Measurements from ENCODE around the gene GBE1.

GBE1 gene

DNA sequence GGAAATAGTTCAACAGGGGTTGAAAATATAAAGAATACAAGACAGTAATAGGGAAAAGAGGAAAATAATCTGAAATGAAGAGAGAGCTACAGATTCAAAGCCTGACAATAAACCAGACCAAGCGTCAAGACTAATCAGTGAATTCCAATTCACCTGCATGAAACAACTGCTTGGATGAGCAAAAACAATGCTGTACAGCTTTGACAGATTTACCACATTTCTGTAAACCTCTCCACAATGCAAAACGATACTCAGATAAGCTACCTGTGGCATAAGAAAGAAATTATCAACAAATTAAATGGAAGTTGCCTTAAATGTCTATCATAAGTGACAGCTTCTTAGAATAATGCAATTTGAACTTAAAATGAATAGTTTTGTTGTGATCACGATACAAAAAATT lies 65.4 kb downstream of the GBE1 start:
- no peak for DNase-seq

DNA sequence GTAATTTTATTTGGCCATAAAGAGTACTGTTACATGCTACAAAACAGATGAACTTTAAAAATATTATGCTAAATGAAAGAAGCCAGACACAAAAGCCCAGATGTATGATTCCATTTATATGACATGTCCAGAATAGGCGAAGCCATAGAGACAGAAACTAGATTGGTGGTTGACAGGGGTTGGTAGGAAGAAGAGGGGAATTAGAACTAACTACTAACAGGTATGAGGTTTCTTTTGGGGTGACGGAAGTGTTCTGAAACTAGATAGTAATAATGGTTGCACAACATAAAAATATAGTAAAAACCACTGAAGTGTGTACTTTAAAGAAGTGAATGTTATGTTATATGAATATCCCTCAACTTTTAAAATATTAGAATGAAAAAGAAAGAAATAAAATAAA lies 66.1 kb downstream of the GBE1 start:
- DNase-seq, result no peak

DNA sequence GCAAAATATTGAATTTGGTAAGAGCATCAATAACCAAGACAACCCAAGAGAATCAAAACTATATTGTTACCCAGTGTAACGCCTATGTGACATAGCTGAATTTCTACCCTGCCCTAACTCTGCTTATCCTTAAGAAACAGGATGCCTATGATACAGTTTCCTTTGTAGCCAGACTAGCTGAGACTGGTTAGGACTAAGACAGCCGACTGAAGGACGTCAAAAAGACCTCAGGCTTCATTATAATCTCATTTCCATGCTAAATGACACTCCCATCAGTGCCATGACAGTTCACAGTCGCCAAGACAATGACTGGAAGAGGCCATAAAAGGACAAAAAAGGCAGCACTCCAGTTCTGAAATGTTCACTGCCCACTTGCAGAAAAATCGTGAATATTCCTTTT lies 66.8 kb downstream of the GBE1 start:
- no peak for DNase-seq

DNA sequence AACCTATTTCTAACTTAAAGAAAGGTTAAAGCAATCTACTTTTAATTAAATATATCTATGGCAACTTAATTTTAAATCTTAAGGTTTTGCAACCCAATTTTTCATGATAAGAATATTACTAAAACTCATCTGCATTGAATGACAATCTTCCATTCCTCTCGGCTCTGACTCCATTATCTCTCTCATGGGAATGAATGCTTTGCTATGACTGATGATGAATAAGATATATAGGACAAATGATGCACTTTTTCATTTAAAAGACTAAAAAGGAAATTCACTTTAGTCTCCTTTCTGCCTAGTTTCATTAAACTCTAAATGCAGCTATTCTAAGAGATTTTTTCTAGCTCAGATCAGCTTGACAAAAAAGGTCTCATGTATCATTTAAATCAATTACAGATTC lies 68.7 kb downstream of the GBE1 start:
- no peak for DNase-seq

DNA sequence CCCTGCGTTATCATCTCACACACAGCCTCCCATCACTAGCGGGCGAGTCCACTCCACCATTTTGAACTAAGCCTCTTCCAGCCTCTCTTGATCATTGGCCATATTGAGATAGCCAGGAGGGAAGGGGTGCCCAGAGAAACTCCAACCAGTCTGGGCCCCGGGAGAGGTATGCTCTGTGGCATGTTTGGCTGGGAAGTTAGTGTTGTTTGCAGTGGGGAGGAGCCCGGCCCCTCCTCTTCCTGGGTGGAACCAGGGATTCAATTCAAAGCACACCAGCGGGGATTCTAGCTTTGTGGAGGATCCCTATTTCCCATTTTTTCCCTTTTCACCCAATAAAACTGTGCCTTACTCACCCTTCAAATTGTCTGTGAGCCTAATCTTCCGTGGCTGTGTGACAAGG lies 71.8 kb downstream of the GBE1 start:
- DNase-seq, result no peak

DNA sequence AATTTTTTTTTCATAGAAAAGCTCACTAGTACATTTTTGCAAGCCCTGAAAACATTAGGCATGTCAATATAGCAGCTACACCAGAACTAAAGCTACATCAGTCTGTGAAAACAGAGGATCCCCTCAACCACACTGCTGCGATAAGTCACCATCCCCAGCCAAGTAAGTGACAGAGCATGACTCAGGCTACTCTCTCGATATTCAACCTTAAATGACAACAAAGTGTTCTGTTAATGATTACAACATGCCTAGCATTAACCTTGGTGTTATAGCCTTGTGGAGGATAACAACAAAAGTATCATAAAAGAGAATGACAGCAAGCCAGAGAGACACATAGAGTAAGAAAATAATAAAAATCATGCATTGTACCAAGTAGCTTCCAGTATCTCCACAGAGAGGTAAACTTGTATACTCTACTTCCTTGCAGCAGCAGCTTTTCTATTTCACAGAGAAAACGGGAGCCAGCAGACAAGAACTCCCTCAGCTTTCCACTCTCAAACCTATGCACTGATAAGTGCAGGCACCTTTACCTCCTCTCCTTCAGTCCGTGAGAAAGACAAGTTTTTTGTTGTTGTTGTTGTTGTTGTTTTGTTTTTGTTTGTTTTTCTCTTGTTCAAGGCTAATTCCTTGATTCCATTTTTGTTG lies 76.6 kb downstream of the GBE1 start:
- DNase-seq, result no peak

DNA sequence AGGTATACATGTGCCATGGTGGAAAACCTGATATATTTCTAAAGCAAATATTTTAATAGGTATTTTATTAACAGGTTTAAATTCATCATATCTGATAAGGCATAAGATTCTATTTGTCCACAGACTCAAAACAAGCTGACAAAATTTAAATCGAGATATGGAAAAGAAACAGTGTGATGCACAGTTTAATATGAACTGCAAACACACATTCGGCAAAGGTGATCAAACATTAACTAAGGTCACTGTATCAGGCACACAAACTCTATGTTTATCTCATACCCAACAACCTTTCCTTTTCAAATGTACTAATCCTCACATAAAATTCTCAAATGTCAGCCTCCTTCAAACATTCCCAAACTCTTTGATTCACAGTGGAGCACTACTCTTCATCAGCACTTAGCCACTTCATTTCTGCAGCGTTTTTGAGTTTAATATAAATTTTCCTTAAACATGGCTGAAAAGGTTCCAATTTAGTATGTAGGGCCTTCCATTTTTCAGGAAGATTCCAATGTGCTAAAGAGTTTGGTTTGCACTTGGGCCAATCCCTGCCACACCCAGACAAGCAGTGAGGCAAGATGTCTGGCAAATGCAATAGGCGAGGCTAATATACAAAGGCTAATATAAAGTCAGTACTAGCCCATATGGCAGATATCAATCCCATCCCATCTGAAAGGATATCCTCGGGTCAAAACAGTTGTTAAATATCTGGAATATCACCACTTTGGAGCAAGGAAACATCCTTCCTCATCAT lies 84.6 kb downstream of the GBE1 start:
- DNase-seq, result no peak

DNA sequence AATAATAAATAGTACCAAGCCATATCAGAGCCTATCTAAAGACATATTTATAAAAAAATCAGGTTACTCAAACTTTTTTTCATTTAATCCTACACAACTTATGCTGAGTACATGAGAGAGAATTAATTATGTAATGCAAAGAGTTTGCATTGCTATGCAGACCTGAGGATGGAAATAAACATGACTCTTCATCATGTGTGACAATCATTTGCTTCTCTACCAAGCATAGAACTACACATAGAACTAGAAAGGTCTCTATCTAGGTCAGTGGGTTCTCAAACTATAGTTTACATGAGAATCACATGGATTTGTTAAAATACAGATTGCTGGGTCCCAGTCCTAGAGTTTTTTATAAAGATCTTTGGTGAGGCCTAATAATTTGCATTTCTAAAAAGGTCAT lies 86.8 kb downstream of the GBE1 start:
- DNase-seq, result no peak

DNA sequence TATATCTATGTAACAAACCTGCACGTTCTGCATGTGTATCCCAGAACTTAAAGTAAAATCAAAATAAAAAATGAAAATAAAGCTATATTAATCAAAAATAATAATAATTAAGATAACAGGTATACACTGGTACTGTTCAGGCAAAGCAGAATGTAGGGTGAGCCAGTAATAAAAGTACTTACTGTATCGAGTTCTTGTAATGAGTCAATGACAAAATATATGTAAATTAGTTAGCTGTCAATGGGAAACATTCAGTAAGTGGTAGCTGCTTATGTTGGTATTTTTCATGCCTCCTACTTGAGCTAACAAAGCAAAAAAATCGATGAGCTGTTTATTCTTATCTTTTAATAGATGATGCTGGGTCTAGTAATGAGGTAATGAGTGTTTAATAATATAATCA lies 93.2 kb downstream of the GBE1 start:
- no peak for DNase-seq

DNA sequence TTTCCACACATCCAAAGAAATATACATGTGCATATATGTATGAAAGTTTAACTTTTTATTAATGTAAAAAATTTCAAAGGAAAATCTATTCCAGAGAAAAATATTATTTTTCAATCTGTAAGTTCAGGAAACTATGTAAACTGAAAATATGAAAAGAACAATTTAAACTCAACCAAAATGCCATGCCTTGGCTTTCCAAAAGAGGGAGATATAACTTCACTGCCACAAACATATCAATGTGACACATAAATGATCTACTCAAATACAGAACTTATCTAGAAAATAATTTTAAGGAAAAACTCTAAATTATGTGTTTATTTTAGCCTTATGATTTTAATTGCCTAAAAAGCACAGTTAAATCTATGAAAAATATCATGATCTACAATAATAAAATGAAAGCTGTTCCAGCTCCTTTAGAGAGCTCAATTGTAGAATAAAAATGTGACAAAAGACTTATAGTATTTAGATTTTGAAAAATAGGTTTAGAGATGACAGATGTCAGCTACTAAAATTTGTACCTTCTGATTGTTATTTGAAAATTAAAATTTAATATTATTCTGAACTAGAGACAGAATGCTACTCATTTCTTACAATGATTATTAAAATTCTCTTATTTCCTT lies 94.8 kb downstream of the GBE1 start:
- DNase-seq, result no peak

DNA sequence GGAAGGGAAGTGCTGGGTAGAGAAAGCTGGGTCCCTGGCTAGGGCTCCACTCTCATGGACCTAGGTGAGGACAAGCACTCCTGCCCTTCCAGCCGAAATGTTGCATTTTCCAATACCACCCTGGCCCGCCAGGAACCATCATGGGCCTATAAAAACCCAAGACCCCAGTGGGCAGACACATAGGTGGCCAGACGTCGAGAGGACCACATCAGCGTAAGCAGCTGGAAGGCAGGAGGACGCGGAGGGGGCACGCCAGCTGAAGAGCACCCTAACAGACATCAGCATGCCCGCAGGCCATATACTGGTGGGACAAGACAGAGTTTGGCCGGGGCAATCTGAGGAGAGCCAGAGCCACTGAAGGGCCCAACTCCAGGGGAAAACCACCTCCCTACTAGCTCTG lies 98.3 kb downstream of the GBE1 start:
- no peak for DNase-seq

DNA sequence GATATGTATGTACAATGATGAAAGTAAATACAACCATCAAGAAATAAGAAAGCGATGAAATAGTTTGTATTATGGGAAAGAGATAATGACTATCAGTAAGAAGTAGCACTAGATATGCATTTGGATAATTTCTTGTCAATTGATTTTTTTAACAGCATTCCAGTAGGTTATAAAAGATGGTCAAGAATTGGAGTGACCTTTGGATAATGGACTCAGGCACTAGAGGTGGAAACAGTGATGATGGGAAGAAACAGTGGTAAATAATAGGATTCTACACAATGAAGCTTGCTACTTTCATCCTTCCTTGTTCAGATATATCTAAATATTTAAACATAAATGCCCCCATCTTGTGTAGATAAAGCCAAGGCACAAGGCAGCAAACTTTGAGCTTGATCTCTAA lies 101.4 kb downstream of the GBE1 start:
- DNase-seq, result no peak

DNA sequence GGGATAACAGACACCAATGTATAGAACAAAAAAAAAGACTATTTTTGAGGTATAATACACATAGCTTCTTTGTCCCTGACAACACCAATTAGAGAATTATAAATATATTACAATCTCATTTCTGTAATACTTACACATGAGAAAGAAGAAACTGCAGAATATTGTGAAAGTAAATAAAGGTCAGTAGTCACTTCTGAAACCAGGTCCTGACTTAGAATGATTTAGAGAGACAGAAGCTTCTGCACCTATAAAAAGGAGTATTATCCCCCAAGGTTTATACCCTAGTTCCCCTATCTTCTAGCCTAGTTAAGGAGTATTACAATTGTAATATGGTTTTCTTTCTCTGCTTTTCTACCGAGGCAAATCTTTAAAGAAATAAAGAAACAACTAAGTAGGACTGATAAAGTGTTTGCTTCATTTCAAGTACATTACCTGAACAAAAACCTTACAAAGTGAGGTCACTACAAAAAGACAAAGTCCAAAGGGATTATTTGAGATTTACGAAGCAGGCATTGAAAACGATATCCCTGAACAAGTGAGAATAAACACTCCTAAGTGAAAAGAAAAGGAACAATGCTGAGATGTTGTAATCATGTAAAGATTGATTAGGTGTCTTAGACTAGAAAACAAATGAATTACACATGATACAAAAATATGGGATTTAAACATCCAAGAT lies 103.0 kb downstream of the GBE1 start:
- DNase-seq, result no peak

DNA sequence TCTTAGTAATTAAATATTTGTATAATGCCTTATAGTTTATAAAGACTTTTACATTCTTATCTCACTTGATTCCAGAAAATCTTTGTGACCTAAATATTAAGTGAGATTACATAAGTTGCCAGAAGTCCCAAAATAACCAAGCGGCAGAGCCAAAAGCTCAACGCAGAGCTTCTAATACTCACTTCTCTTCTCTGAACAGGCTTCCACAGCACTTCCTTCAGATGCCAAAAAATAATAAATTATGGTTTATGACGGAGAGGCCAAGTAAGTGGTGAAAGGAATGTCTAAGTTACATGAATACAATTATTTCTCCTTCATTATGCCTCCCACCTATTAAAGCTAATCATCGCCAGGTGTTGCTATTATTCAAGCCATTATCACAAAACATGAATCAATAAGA lies 110.3 kb downstream of the GBE1 start:
- peak; percentile 13 for DNase-seq

DNA sequence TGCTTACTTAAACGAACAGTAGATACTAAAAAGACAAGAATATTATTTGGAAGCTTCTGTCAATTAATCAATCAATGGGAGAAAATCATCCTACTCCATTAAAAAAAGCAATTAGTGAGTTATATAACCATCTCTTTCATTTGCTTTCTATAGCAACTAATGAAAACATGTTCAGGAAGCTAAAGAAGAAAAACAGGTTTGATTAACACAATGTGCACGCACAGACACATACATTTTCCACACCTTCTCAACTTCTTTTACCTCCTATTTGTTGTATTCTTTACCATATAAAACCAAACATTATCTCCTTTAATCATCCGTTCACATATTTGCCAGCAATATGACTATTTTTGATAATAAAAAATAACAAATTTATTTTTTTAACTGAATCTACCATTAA lies 111.3 kb downstream of the GBE1 start:
- no peak for DNase-seq

DNA sequence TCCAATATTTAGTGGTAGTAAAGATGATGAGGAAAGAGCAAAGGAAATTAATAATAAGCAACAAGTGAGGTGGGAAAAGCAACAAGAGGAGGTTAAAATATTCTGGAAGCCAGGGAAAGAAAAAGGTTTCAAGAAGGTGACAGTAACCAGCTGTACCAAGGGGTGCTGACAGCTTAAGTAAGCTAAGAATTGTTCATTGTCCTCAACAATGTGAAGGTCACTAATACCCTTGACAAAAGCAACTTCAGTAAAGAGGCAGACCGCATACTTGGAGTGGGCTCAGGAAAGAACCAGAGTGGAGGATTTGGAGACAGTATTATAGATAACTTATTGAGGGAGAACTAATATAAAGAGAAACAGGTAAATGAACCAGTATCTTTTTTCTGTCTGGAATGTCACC lies 116.2 kb downstream of the GBE1 start:
- DNase-seq, result no peak

DNA sequence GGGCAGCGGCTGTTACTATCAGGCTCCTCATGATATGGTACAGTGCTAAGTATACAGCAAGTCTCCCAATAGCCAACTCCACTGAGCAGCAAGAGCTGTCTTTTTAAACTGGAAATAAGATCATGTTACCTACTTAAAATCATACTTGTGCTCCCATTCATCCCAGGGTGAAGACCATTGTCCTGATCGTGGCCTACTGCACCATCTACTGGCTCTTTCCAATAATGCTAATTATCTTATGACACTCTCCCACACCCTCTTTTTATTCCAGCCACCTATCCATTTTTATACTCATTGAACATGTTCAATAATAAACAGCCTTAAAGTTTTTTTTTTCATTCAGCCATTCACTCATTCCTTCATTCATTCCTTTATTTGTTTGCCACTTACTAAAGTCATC lies 117.7 kb downstream of the GBE1 start:
- DNase-seq, result no peak

DNA sequence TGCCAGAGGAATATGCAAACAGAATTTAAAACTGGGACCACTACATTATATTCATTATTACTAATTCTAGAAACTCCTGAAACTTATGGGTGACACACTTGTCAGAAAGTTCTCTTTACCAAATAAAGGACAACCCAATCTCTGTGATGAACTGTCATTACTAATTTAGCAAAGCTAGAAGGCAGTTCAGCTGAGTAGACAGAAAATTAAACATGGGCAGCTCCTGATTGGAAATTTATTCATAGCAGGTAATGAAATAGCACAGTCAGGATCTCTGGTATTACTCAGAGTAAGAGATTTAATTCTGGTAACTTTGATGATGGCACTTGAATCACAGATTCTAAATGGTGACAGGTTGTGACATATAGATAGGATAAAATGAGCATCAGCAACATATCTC lies 123.0 kb downstream of the GBE1 start:
- no peak for DNase-seq

DNA sequence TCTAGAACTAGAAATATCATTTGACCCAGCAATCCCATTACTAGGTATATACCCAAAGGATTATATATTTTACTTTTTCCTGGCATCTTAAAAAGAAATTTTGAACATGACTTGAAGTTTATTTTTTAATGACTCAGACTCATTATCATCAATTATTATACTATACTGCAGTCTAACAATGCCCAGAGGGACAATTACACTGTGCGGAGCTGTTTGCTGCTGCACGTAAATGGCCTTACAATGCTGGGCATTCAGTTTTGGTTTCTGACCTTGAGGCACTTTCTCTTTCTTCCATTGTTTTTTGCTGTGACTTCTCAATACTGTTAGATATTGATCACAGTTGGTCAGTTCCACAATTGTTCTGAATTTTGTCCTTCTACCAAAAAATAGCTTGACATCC lies 128.8 kb downstream of the GBE1 start:
- no peak for DNase-seq

DNA sequence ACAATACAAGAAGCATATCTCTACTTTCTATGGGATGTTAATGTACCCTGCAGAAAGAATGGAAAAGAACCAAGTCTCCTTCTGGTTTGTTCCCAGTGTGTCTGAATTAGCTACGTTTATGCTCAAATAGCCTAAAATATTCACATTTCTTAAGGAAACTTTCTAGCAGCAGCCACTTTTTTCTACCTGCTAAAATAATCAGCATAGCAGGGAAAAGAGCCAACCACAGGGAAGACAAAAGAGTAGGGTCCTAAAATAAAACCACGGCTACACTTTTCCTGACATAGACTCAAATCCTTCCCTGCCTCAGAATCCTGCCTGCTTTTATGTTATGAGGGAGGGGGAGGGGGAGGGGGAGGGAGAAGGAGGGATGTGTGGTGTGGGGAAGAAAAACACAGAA lies 136.7 kb downstream of the GBE1 start:
- no peak for DNase-seq

DNA sequence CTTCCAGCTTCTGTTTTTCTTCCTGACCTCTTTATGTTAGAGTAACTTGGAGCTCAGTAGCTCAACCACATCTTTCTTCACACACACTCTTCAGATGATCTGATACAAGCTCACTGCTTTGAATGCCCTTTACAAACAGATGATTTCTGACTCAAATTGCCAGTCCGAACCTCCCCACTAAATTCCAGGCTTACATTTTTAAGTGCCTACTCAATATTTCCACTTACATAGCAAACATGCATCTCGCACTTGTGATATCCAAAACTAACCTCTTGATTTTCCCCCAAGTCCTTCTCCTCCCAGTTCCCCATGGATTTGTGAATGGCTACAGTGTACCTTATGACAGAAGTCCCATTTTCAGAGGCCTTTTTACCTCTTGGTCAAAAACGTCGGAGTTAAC lies 139.1 kb downstream of the GBE1 start:
- DNase-seq, result no peak

DNA sequence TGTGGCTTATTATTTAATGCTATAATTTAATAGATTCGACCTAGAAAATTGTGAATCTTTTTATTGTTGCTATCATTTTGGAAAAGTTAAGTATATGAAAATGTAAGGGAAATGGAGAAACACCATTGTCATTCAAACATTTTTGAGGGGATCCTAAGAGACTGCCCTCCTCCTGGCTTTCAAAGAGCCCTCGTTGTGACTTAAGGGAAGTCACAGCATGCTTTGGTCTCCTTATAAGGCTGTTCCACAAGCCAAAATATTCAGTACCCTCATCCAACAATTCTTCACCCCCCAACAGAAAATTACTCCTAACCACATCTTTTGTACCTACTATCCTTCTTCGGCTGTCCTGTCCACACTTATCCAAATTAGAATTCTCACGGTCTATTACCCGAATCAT lies 140.2 kb downstream of the GBE1 start:
- DNase-seq, result no peak

DNA sequence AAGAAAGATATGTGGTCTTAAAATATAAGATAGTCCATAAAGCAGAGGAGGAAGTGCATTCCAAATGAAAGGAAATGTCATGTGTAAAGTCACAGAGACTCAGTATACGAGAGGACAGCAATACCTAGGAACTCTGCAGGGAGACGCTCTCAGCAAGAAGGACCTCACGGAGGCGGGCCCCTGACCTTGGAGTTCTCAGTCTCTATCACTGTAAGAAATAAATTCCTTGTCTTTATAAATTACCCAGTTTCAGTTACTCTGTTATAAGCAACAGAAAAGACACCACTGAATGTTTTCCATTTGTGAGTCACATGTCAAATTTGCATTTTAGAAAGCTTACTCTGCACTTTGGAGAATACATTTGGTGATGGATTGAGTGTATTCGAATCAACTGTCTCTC lies 140.6 kb downstream of the GBE1 start:
- no peak for DNase-seq

DNA sequence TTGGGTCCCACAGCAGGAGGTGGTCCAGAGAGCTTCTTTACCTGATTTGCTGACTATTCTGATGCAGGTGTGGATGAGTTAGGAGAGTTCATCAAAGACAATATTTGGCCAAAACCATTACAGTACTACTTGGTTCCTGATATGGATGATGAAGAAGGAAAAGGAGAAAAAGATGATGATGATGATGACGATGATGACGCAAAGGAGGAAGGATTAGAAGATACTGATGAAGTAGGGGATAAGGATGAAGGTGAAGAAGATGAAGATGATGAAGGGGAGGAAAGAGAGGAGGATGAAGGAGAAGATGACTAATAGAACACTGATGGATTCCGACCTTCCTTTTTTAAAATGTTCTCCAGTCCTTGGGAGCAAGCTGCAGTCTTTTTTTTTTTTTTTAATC lies 148.7 kb downstream of the GBE1 start:
- DNase-seq, result no peak

Measured in KG1 (cell line).